Endothelial cell of umbilical vein (primary cell): ENCODE data around the gene HTT. TPM values are rescaled to one million over a fixed set of nuclear protein-coding genes. Genes with fewer than 3 reads are reported as not detected.

Source experiments
- BruUV-seq: library from RNA; stranded (reverse); fragments of 400-500 nt; replicated peaks from 2 replicates; lab custom pipeline; 2021; lab: Mats Ljungman, UMichigan
- CTCF ChIA-PET: fragments of 300-600, 350-600 bp; sonication (Branson Sonifier 250); formaldehyde crosslinking; loops from one replicate; lab custom pipeline; 2021; ENCODE audit warnings: antibody characterized with exemption, inconsistent platforms; lab: Charles Lee
- POLR2A ChIA-PET: fragments of 300-600, 350-600 bp; sonication (Branson Sonifier 250); formaldehyde crosslinking; loops from one replicate; lab custom pipeline; 2021; ENCODE audit warnings: antibody characterized with exemption, inconsistent platforms; lab: Charles Lee
- DNase-seq: peaks from one replicate; pipeline ENCODE4 v3.0.0-alpha.2; 2011; ENCODE audit warnings: low read depth, low spot score
- FAIRE-seq: peaks from 2 replicates; lab custom pipeline; 2011; peaks lifted over from hg19 to GRCh38; lab: Jason Lieb, UNC
- H2AFZ ChIP-seq: 2 replicates; pipeline ENCODE4 v1.6.0; 2012; ENCODE audit warnings: low read depth, low read length, control low read depth, inconsistent platforms
- H3K27ac ChIP-seq: 2 replicates; pipeline ENCODE4 v1.5.1; 2011; ENCODE audit warnings: low read depth, mild to moderate bottlenecking, control low read depth, low read length, moderate library complexity; ENCODE audit not compliant: insufficient read depth
- H3K27me3 ChIP-seq, 2 experiments: 2 replicates each; pipeline versions ENCODE4 v1.6.0 to v1.6.1; 2011; ENCODE audit warnings: low read length in 2 of 2, mixed read lengths in 1 of 2; ENCODE audit not compliant: control insufficient read depth in 2 of 2, insufficient read depth in 2 of 2
- H3K36me3 ChIP-seq, 2 experiments: 2 replicates in 1 of 2; 3 replicates in 1 of 2; pipeline ENCODE4 v1.5.1; 2011; ENCODE audit warnings: low read length in 2 of 2, mild to moderate bottlenecking in 1 of 2, moderate library complexity in 1 of 2; ENCODE audit not compliant: control insufficient read depth in 2 of 2, insufficient read depth in 2 of 2; ENCODE audit errors: extremely low read depth in 1 of 2
- H3K4me1 ChIP-seq: 3 replicates; pipeline ENCODE4 v1.5.1; 2011; ENCODE audit warnings: mild to moderate bottlenecking, low read length; ENCODE audit not compliant: control insufficient read depth, insufficient read depth; ENCODE audit errors: extremely low read depth
- H3K4me2 ChIP-seq: 2 replicates; pipeline ENCODE4 v1.6.1; 2011; ENCODE audit warnings: low read length, control low read depth, mixed read lengths; ENCODE audit not compliant: insufficient read depth
- H3K4me3 ChIP-seq, 3 experiments: fragments of 200-600 bp in 1 of 3; sonication (generic), shearing (Covaris generic) in 1 of 3; replicated peaks in 1 of 3; 2 replicates each; pipeline ENCODE4 v1.5.1; 2011 to 2016; ENCODE audit warnings: control low read depth in 3 of 3, low read length in 3 of 3, mild to moderate bottlenecking in 2 of 3, inconsistent platforms in 1 of 3, low read depth in 1 of 3, moderate library complexity in 1 of 3; ENCODE audit not compliant: insufficient read depth in 1 of 3
- H3K79me2 ChIP-seq: 2 replicates; pipeline ENCODE4 v1.6.0; 2012; ENCODE audit warnings: low read length, inconsistent platforms; ENCODE audit not compliant: control insufficient read depth, insufficient read depth
- H3K9ac ChIP-seq: replicated peaks from 2 replicates; pipeline ENCODE3; 2011; ENCODE audit warnings: low read length, control low read depth; ENCODE audit not compliant: insufficient read depth; ENCODE audit errors: extremely low read depth
- H3K9me1 ChIP-seq: replicated peaks from 3 replicates; pipeline ENCODE4 v1.6.0; 2011; ENCODE audit warnings: mild to moderate bottlenecking, low read length; ENCODE audit not compliant: control insufficient read depth, insufficient read depth; ENCODE audit errors: extremely low read depth
- H3K9me3 ChIP-seq: replicated peaks from 2 replicates; pipeline ENCODE4 v1.5.1; 2012; ENCODE audit warnings: low read length, inconsistent platforms; ENCODE audit not compliant: control insufficient read depth, insufficient read depth
- H4K20me1 ChIP-seq: replicated peaks from 2 replicates; pipeline ENCODE3; 2011; ENCODE audit warnings: mild to moderate bottlenecking, low read length; ENCODE audit not compliant: control insufficient read depth, insufficient read depth; ENCODE audit errors: extremely low read depth
- CTCF ChIP-seq, 2 donors: IDR thresholded peaks; 1 replicate in 1 of 2; 2 replicates in 1 of 2; pipeline ENCODE4 v1.5.1; 2011; ENCODE audit warnings: low read length in 2 of 2, mild to moderate bottlenecking in 2 of 2, moderate library complexity in 2 of 2, control low read depth in 1 of 2, inconsistent platforms in 1 of 2, low read depth in 1 of 2; ENCODE audit not compliant: insufficient read depth in 1 of 2; ENCODE audit errors: extremely low read depth in 1 of 2
- EZH2 ChIP-seq: IDR thresholded peaks from 2 replicates; pipeline ENCODE4 v1.6.1; 2012; ENCODE audit warnings: borderline replicate concordance, low read depth, mild to moderate bottlenecking, moderate library complexity, low read length, inconsistent platforms; ENCODE audit not compliant: severe bottlenecking
- FOS ChIP-seq: IDR thresholded peaks from 2 replicates; pipeline ENCODE4 v1.6.1; 2011; ENCODE audit warnings: mild to moderate bottlenecking, low read length, moderate library complexity, borderline replicate concordance; ENCODE audit not compliant: insufficient read depth
- GATA2 ChIP-seq: IDR thresholded peaks from 2 replicates; pipeline ENCODE4 v1.7.0; 2011; ENCODE audit warnings: low read depth, mild to moderate bottlenecking, moderate library complexity, mixed read lengths, low read length; ENCODE audit not compliant: insufficient read length, insufficient read depth
- JUN ChIP-seq: IDR thresholded peaks from 2 replicates; pipeline ENCODE4 v1.6.1; 2011; ENCODE audit warnings: borderline replicate concordance, low read depth; ENCODE audit not compliant: insufficient read length, insufficient read depth
- MYC ChIP-seq: IDR thresholded peaks from one replicate; pipeline ENCODE4 v1.6.1; 2011; ENCODE audit warnings: mild to moderate bottlenecking, low read depth, low read length
- POLR2A ChIP-seq: IDR thresholded peaks from 2 replicates; pipeline ENCODE4 v1.6.1; 2012; ENCODE audit warnings: low read depth, mild to moderate bottlenecking, control low read depth, low read length
- POLR2AphosphoS5 ChIP-seq: IDR thresholded peaks from 2 replicates; pipeline ENCODE4 v1.6.1; 2012; ENCODE audit warnings: low read depth, mild to moderate bottlenecking, control low read depth, low read length, moderate library complexity; ENCODE audit not compliant: insufficient read depth
- dilution Hi-C: fragments of 300-500 bp; cut with MboI; formaldehyde crosslinking; loops from one replicate; pipeline ENCODE4 v1.15.0; 2019; ENCODE audit warnings: low sequenced_read_pairs; ENCODE audit not compliant: extremely low pct_ligation_motif_present
- intact Hi-C: fragments of 100-400 bp; cut with micrococcal nuclease; formaldehyde crosslinking; loops from one replicate; pipeline ENCODE4 v1.10.0; 2022
- polyA plus RNA-seq, 4 experiments: library from polyadenylated mRNA; depleted of rRNA in 3 of 4; stranded (reverse) in 3 of 4; unstranded in 1 of 4; fragments of >200 nt; gene quantifications; 2 replicates each; pipeline versions ENCODE4 v1.2.1 to v1.2.3, GENCODE V29; 2011 to 2012; ENCODE audit warnings: missing spikeins in 1 of 4
- total RNA-seq: library from RNA; stranded (reverse); gene quantifications from 2 replicates; pipeline ENCODE4 v1.2.3, GENCODE V29; 2021
- TF ChIP-seq, protein P1 (sequence below): IDR thresholded peaks from 2 replicates; pipeline ENCODE4 v1.6.1; 2011; ENCODE audit not compliant: insufficient read depth, insufficient read length

The HTT gene
- total and polyA plus RNA-seq, 2 donors (not counting 3 experiments of a cell fraction or from before 2014, with no cell fraction given): 15.7 to 61.2 TPM

GRCh38 chr4:3251691-3252479 is 177.4 kb downstream of the HTT start:
- Histone ChIP-seq H3K9ac (no peak overlapping the region), H3K4me3 (no peak overlapping the region), H4K20me1 (no peaks in the 10 kb centered on the region), H3K9me3 (no peaks in the 10 kb centered on the region), H3K27ac (no peak overlapping the region), H3K36me3 (no peaks in the 10 kb centered on the region), H3K79me2 (no peaks in the 10 kb centered on the region), H3K4me2 (no peak overlapping the region), H3K27me3 (no peaks in the 10 kb centered on the region), H2AFZ (no peak overlapping the region), H3K4me1 (no peaks in the 10 kb centered on the region), H3K9me1 (no peaks in the 10 kb centered on the region)
- intact Hi-C loops (no loop called here), dilution Hi-C loops (no loop called here)
- BruUV-seq: no TSS peak
- ChIA-PET CTCF (interaction anchor here (1.0 kb wide), 1 partner anchor 229 kb away, joined by 3 read pairs; no protein-coding TSS in a partner anchor), POLR2A (no interaction called here)
- FAIRE-seq (no peak), DNase-seq (no peak)
- TF ChIP-seq GATA2: no peak
- no peak for TF ChIP-seq POLR2AphosphoS5
- no peak for TF ChIP-seq MYC
- no peak for TF ChIP-seq FOS
- TF ChIP-seq, protein P1, sequence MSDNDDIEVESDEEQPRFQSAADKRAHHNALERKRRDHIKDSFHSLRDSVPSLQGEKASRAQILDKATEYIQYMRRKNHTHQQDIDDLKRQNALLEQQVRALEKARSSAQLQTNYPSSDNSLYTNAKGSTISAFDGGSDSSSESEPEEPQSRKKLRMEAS: no peak

DNA sequence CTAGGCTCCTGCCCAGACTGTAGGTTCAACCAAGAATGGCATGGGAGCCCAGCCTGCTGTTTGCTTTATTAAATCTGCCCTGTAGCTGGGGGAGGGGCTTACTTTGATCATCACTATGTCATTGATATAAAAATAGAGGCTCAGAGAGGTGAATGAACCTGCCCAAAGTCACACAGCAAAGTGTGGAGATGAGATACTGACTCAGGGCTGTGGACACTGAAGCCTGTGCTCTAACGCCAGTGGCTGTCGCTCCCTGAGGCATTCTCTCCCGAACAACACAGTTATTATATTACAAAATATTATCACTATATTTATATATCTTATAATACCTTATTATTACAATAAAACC is 178.0 kb downstream of the HTT start:
- Histone ChIP-seq H3K36me3 (no peaks in the 10 kb centered on the region), H4K20me1 (no peaks in the 10 kb centered on the region), H3K4me2 (no peak overlapping the region), H3K4me1 (no peaks in the 10 kb centered on the region), H3K79me2 (no peaks in the 10 kb centered on the region), H3K9me3 (no peaks in the 10 kb centered on the region), H3K4me3 (no peak overlapping the region), H3K27ac (no peak overlapping the region), H3K9me1 (no peaks in the 10 kb centered on the region), H3K27me3 (no peaks in the 10 kb centered on the region), H2AFZ (no peak overlapping the region), H3K9ac (no peak overlapping the region)
- TF ChIP-seq JUN (no peak), FOS (no peak), MYC (no peak), GATA2 (no peak), POLR2AphosphoS5 (no peak), CTCF (IDR thresholded peaks at IDR 0.05; ENCODE audit: extremely low read depth in 1 of 2, insufficient read depth in 1 of 2, low read depth in 1 of 2, low read length in 2 of 2) (no peak), EZH2 (no peak), POLR2A (no peak)
- TF ChIP-seq, protein P1: no peak
- intact Hi-C loops (no loop called here), dilution Hi-C loops (no loop called here)
- CTCF ChIA-PET: interaction anchor here (1.0 kb wide), 1 partner anchor 229 kb away, joined by 3 read pairs; no protein-coding TSS in a partner anchor
- POLR2A ChIA-PET: no interaction called here
- no peak for FAIRE-seq
- BruUV-seq: no TSS peak
- DNase-seq: no peak
